RWPE2 (cell line): ENCODE results near the gene HOXA9.

Source experiments
- ATAC-seq: fragments of 200-7000 bp; cut with Tn5 transposase; 3 replicates; pipeline ENCODE4 v1.9.1; 2021; ENCODE audit warnings: low read depth
- DNase-seq: peaks from one replicate; pipeline ENCODE4 v3.0.0-alpha.2; 2020; ENCODE audit warnings: low spot score
- H3K27ac ChIP-seq: fragments of 450-650 bp; 2 replicates; pipeline ENCODE4 v1.5.1; 2017; ENCODE audit warnings: mild to moderate bottlenecking; ENCODE audit not compliant: poor library complexity, severe bottlenecking
- H3K27me3 ChIP-seq: fragments of 250-450 bp; sonication (Bioruptor Pico); 2 replicates; pipeline ENCODE4 v1.5.1; 2021; ENCODE audit warnings: mild to moderate bottlenecking, moderate library complexity; ENCODE audit not compliant: insufficient read depth, poor library complexity, severe bottlenecking
- H3K36me3 ChIP-seq: fragments of 250-450 bp; sonication (Bioruptor Pico); 2 replicates; pipeline ENCODE4 v1.5.1; 2020; ENCODE audit warnings: low read depth, mild to moderate bottlenecking, moderate library complexity
- H3K4me1 ChIP-seq: fragments of 250-450 bp; sonication (Bioruptor Pico); 2 replicates; pipeline ENCODE4 v1.5.1; 2021; ENCODE audit warnings: mild to moderate bottlenecking, moderate library complexity; ENCODE audit not compliant: insufficient read depth, poor library complexity, severe bottlenecking
- H3K4me3 ChIP-seq: fragments of 250-450 bp; sonication (Bioruptor Pico); 2 replicates; pipeline ENCODE4 v1.5.1; 2021; ENCODE audit warnings: mild to moderate bottlenecking, moderate library complexity; ENCODE audit not compliant: severe bottlenecking
- H3K9me3 ChIP-seq: fragments of 250-450 bp; sonication (Bioruptor Pico); 2 replicates; pipeline ENCODE4 v1.5.1; 2021; ENCODE audit warnings: mild to moderate bottlenecking, moderate library complexity; ENCODE audit not compliant: severe bottlenecking
- CTCF ChIP-seq: fragments of 450-650 bp; IDR thresholded peaks from one replicate; pipeline ENCODE4 v1.5.1; 2017; ENCODE audit warnings: mild to moderate bottlenecking, moderate library complexity; ENCODE audit not compliant: poor library complexity, severe bottlenecking

Gene HOXA9

DNA sequence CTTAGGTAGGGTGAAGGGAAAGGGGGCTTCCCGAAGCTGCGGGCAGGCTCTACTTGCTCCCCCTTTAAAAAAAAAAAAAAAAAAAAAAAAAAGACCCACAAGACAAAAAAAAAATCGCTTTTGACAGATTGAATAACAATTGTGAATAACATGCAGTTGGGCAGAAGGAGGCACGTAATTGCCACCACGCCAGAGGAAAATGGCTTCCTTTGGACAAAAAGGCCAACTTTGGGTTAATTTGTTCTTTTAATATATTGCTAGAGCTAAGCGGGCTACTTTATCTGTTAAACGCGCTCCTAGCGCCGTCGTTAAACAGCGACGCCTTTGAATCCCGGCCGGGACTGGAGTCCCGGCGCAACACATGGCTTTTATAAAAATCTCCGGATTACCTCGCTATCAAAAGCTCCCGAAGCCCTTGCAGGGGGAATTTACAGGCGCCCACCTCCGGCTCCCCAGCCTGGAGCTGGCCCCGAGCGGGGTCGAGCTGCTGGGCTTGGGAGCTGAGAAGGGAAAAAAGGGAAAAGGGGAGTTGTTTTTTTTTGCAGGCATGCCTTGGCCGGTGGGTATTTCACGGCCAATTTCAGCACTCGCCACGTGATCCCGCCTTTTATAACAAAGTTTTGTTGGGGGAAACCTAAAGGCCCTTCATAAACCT, 18.5 kb upstream of the HOXA9 start:
- TF ChIP-seq CTCF, result no peak
- Histone ChIP-seq H3K4me1 (peaks cover 20% of the 10 kb centered on the region), H3K36me3 (no peaks in the 10 kb centered on the region), H3K9me3 (no peaks in the 10 kb centered on the region), H3K27me3 (no peaks in the 10 kb centered on the region), H3K27ac (peak overlapping the region; percentile 92), H3K4me3 (peak overlapping the region; percentile 49)
- ATAC-seq (no peak), DNase-seq (no peak)

DNA sequence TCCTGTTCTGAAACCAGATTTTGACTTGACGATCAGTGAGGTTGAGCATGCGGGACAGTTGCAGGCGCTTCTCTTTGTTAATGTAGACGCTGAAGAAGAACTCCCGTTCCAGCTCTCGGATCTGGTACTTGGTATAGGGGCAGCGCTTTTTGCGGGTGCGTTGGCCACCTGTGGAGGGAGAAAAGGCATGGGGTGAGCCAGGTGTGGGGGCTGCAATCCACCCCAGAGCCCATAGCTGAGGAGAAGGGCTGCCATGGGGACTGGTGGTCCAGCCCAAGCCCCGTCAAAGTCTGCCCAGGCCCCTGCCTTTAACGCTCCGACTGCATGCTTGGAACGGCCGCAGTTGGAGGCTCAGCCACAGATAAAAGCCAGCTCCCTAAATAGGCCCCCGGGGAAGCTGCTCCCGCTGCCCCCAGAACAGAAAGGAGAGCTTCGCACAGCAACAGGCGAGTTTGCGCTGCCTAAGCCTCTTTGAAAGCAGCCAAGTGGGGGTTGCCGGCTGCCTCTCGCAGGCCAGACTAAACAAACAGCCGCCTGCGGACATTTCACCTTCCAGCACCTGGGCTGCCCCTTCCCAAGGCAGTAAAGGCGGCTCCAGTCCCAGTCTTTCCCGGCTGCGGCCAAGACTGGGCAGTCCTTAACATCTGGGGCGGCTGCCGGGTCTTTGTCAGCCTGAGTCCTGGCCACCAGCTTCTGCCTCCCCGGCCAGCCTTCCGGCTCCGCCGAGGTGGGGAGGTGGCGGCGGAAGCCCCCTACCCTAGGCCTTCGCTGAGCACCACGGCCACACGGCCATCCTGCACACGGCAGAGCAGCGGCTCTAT, 17.7 kb upstream of the HOXA9 start:
- Histone ChIP-seq H3K36me3 (no peaks in the 10 kb centered on the region), H3K4me3 (peak overlapping the region; percentile 49), H3K9me3 (no peaks in the 10 kb centered on the region), H3K27me3 (no peaks in the 10 kb centered on the region), H3K4me1 (peaks cover 13% of the 10 kb centered on the region), H3K27ac (peak overlapping the region; percentile 92)
- ATAC-seq (no peak), DNase-seq (peak; percentile 62)
- no peak for TF ChIP-seq CTCF

DNA sequence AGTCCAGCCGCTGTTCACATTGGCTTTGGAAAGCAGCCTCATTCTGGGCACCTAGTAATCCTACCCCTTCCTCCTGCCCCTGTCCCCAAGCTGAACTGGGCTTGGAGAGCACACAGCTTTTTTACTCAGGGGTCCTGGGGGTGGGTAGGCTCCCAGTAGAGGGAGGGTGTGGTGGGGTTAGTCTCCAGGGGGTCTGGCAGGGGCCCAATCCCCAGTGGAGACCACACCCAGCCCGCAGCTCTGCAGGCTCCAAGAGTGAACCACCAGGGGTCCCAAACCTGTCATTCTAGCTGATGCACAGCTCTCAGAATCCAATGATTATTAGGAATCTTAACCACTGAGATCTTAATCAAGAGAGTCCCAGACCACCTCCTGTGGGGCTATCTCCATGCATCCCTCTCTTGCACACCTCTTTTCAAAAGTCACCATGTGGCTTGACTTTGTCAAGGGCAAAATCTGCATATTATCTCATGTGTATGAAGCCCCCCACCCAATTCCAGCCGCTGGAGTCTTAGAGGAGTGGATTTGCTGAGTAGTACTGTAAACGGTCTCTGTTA, 17.0 kb upstream of the HOXA9 start:
- no peaks in the 10 kb centered on the region for H3K36me3 ChIP-seq
- no peak for TF ChIP-seq CTCF
- H3K4me1 ChIP-seq, result peaks cover 12% of the 10 kb centered on the region
- ATAC-seq (no peak), DNase-seq (peak; percentile 45)
- no peaks in the 10 kb centered on the region for H3K27me3 ChIP-seq
- H3K4me3 ChIP-seq, result peak overlapping the region; percentile 49
- peak overlapping the region; percentile 92 for H3K27ac ChIP-seq
- no peaks in the 10 kb centered on the region for H3K9me3 ChIP-seq

GRCh38 chr7:27181795-27182275, 16.5 kb upstream of the HOXA9 start:
- no peak for TF ChIP-seq CTCF
- Histone ChIP-seq H3K27me3 (no peaks in the 10 kb centered on the region), H3K36me3 (no peaks in the 10 kb centered on the region), H3K4me3 (no peak overlapping the region), H3K9me3 (no peaks in the 10 kb centered on the region), H3K27ac (peak overlapping the region; percentile 92), H3K4me1 (peaks cover 11% of the 10 kb centered on the region)
- ATAC-seq (no peak), DNase-seq (no peak)
